8988T (cell line): ENCODE results near the gene P4HTM.

Source experiments
- DNase-seq: peaks from one replicate; pipeline ENCODE4 v3.0.0; 2011

P4HTM gene

DNA sequence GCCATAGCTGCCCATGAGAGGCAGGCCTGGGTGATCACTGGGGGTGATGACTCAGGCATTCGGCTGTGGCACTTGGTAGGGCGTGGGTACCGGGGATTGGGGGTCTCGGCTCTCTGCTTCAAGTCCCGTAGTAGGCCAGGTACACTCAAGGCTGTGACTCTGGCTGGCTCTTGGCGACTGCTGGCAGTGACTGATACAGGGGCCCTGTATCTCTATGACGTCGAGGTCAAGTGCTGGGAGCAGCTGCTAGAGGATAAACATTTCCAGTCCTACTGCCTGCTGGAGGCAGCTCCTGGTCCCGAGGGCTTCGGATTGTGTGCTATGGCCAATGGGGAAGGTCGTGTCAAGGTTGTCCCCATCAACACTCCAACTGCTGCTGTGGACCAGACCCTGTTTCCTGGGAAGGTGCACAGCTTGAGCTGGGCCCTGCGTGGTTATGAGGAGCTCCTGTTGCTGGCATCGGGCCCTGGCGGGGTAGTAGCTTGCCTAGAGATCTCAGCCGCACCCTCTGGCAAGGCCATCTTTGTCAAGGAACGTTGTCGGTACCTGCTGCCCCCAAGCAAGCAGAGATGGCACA is 22.5 kb downstream of the P4HTM start:
- peak; percentile 35 for DNase-seq

GRCh38 chr3:49013113-49013737 is 23.2 kb downstream of the P4HTM start:
- DNase-seq: peak; percentile 10

DNA sequence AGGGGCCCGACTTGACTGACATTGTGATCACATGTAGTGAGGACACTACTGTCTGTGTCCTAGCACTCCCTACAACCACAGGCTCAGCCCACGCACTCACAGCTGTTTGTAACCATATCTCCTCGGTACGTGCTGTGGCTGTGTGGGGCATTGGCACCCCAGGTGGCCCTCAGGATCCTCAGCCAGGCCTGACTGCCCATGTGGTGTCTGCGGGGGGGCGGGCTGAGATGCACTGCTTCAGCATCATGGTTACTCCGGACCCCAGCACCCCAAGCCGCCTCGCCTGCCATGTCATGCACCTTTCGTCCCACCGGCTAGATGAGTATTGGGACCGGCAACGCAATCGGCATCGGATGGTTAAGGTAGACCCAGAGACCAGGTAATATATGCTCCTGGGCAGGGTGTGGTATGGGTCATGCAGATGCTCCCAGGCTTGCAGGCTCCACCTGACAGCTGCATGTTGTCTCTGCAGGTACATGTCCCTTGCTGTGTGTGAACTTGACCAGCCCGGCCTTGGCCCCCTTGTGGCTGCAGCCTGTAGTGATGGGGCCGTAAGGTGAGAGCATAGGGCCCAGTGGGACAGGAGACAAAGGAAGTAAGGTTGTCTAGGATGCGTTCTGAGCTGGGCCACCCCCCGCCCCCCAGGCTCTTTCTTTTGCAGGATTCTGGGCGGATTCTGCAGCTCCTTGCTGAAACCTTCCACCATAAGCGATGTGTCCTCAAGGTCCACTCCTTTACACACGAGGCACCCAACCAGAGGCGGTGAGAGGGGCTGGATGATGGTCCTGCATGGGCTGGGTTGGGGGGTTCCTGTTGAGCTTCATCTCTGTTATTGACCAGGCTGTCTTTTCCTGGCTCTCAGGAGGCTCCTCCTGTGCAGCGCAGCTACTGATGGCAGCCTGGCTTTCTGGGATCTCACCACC is 24.0 kb downstream of the P4HTM start:
- peak; percentile 86 for DNase-seq

DNA sequence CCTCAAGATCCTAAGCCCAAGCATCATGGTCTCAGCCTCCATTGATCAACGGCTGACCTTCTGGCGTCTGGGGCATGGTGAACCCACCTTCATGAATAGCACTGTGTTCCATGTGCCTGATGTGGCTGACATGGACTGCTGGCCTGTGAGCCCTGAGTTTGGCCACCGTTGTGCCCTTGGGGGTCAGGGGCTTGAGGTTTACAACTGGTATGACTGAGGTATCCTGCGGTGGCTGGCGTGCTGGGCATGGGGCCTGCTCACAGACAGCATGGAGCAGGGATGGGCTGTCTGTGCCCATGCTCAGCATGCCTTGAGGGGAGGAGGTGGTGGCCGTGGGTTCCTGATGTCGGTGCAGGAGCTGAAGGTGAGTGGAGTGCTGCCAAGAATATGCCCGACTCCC is 25.0 kb downstream of the P4HTM start:
- no peak for DNase-seq

DNA sequence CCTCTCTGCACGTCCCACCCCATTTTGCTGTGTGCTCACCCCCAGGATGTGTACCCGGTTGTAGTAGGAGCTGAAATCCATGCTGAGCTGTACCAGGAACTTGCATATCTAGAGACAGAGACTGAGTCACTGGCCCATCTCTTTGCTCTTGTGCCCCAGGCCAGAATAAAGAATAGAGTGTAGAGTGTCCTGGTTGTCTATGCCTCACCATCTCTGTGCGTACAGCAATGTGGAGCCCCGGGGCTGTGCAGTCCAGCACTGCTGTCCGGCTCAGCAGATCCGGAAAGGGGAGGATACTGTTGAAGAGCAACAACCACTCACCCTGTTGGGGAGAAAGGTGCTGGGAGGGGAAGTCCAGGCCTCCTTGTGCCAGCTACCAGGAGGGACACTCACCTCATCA is 25.7 kb downstream of the P4HTM start:
- peak; percentile 8 for DNase-seq

DNA sequence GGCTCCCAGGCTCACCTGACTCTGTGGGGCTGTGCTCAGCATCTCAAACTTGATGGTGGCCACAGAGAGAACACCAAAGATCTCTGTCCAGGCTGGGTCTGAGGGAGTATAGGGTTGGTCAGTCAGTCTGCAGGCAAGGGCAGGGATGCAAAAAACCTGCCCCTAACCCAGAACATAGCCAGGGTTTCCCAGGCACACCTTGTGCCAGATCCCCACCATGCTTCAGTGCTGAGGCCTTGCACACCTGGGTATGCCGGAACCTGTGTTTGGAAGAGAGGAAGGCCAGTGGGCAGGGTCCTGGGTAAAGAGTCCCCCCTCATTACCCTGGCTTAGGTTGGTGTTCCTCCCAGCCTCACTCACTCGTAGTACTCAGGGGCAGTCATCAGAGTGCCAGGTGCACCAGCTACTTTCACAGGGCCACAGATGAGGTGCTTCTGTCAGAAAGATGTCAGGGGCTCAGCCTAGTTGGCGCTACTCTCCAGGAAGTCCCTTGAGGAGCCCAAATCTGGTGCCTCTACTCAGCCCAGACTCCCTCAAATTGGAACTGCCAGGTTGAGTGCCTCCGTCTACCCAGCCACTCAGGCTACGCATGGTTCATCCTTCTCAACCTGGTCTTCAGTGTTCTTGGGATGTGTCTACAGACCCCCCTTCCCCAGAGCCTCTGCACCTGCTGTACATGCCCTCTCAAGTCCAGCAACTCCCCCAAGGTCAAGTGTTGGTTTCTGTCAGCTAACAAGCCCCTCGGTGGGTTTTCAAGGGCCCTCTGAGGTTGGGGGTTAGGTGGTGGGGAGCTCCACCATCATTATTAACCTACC is 26.6 kb downstream of the P4HTM start:
- no peak for DNase-seq

DNA sequence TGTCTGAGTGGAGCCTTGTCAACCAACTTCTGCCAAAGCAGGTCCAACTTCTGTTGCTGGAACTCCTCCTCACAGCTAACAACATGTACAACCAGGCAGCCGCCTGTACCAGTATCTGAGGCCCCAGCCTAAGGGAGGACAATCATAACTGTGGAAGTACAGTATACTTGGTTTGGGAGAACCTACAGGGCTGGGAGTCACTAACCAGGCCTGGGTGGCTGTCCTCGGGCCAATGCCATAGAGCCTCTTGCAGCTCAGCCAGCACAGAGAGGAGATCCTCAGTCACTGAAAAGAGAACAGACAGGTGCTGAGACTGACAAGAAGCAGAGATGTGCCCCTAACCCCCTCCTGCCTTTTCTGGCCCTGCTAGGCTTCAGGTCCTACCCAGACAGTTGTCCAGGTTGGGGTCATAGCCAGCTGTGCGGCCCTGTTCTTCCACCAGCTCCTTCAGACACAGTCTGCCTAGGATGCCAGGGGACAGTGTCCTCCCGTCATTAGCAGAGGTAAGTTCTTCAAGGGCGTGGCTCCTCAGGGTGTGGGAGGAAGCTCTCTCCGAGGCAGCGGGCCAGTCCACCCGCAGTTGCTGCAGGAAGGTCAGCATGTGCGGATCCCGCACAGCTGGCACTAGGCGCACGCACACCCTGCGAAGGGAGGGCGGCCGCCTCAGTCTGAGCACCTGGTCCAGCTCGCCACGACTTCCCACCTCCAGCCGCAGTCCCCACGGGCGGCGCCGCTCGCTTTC is 27.4 kb downstream of the P4HTM start:
- peak; percentile 39 for DNase-seq

- peak; percentile 78 for DNase-seq
Observed at GRCh38 chr3:49017971-49018706, 28.1 kb downstream of the P4HTM start, which contains the start of gene DALRD3. Gene DALRD3 (minus strand): TSS chr3:49018580. CDS start chr3:49018564, 16 bp downstream.

DNA sequence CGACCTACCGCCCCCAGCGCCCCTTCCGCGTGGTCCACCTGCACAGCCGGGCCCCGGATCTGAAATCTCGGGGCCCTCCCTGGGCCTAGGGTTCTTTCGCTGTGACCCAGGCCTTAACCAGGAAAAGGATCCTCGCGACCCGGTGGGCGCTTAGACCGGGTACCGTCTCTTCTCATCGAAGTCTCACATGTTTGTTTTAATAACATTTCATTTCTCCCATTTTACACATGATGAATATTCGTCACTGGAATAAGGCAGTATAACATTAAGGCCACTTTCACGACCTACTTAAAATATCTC is 28.6 kb downstream of the P4HTM start:
- no peak for DNase-seq

DNA sequence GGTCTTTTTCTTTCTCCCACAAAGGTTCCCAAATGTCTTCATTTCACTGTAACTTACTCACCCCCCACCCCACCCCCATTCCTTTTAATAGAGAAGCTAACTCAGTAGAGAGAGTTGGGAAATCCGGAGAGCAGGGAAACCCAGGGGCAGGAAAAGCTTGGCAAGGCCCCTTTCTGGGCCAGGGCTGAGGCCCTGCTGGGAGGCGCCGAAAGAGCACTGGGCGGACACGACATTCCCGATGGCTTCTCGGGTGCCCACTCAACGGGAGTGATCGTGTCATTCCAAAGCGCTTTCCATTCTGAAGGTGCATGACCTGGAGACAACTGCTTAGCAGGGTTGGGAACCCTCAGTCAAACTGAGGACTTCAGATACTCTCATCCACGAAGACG is 29.9 kb downstream of the P4HTM start:
- DNase-seq: no peak

- DNase-seq: peak; percentile 59
Observed at GRCh38 chr3:49020330-49021212, 30.5 kb downstream of the P4HTM start.

DNA sequence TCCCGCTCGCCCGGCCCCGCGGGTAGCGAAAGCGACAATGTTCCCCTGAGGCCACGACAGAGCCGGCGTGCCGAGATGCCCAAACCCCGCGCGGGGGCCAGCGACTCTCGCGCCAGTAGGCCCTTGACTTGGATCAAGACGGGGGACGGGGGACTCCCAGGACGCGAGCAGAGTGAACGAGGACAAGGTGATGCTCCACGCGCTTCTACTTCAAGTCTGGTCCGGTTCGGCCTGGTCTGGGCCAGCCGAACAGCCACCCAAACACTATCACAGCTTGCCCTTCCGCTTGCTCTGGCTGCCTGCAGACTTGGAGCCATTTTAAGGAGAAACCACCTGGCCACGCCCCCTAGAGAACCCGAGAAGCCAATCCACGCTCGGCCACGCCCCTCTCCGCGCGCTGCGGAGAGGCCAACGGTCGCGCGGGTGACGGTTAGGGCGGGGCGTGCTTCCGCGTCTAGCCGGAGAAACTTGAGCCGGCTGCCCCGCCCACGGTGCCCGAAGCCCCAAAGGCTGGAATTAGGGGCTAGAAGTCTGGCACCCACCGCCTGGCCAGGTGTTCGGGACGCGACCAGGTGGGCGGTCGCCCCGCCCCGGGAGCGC is 31.3 kb downstream of the P4HTM start:
- peak; percentile 95 for DNase-seq

DNA sequence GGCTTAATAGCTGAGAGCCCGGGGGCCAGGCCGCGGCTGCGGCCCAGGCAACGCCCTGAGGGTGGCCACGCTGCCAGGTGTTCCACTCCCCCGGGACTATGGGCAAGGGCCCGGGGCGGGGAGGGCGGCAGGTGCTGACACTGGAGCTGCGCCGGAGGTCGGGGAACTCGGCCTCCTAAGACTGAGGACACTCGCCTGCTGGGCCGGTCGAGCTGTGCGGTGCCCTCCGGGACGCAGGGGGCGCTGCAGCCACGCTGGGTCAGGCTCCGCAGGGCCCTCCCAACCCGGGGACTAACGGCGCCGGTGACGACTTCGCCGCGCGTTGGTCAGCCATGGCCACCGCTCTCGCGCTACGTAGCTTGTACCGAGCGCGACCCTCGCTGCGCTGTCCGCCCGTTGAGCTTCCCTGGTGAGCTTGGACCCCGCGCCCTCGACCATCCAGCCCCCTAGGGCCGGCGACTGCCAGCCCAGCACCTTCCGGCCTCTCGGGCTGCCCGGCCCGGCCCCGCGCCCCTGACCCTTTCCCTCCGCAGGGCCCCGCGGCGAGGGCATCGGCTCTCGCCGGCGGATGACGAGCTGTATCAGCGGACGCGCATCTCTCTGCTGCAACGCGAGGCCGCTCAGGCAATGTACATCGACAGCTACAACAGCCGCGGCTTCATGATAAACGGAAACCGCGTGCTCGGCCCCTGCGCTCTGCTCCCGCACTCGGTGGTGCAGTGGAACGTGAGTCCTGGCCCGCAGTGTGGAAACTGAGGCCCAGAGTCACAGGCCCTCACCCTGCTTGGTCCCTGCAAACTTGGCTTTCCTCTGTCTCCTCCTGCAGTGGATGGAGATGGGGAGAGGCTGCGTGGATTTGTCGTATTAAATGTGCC is 32.0 kb downstream of the P4HTM start, which contains the start of gene NDUFAF3:
Gene NDUFAF3, plus strand, starts transcription at position 309 of the 875 bp plus-strand sequence. Its CDS starts 24 bp downstream, at position 333.
- peak; percentile 93 for DNase-seq

DNA sequence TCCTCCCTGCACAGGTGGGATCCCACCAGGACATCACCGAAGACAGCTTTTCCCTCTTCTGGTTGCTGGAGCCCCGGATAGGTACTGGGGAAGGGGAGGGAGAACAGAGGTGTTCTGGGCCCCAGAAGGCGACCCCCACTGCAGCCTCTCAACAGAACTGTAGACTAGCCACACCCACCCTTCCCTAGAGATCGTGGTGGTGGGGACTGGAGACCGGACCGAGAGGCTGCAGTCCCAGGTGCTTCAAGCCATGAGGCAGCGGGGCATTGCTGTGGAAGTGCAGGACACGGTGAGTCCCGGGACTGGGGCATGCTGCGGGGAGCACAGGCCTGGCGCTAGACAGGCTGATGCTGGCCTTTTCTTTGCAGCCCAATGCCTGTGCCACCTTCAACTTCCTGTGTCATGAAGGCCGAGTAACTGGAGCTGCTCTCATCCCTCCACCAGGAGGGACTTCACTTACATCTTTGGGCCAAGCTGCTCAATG is 32.7 kb downstream of the P4HTM start:
- DNase-seq: no peak

DNA sequence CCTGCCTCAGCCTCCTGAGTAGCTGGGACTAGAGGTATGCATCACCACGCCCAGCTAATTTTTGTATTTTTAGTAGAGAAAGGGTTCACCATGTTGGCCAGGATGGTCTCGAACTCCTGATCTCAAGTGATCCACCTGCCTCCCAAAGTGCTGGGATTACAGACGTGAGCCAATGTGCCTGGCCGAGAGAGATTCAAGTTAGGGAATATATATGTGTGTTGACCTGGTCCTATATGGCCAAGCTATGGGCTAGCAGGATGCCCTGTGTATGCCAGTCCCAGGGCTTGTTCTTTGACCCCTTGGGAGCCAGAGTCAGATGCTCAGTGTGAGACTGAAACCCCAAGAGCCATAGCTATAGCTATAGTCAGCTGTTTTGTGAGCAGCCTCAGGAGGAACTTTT is 33.7 kb downstream of the P4HTM start:
- no peak for DNase-seq

DNA sequence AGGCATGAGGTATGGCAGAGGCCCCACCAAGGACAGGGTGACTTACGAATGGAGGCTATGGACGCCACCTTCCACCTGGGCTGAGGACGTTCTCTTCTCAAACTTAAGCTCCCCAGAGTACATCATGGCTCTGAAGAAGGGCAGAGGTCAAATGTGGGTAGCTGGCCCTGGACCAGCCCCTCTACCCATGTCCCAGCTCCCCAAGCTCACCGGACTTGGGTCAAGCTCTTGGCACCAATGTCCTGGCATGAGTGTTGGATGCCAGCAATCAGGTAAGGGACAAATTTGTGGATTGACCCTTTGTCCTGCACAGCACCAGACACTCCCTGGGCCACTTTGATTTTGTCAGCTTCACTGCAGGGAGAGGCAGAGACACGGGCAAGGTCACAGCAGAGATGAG is 34.4 kb downstream of the P4HTM start:
- no peak for DNase-seq

DNA sequence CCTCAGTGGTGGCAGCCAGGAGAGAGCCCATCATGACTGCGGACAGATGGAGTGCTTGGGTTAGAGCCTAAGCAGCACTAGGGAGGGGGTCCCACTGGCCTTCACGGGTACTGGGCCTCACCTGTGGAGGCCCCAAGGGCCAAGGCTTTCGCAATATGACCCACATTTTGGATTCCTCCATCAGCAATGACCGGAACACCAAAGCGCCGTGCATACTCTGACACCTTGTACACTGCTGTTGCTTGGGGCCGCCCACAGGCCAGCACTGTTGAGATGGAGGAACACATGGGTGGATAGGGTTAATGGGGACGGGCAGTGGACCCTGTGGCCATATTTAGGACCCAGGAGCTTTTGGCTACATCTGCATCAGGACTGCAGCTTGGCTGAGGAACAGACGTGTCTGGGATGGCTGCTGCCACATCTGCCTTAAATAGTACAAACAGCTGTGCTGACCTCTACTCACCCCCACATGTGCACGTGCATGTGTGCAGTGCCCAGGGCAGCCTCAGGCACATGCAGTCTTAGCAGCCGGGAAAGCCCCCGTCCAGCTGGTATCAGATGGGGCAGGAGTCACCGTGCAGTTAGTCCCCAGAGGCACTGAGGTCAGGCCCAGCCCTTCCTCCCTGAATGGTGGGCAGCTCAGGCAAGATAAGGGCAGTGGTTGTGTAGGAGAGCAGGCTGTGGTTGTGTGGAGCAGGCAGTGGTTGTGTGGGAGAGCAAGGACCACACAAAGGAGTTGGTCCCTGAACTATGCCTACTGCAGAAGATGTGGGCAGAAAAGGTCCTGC is 35.2 kb downstream of the P4HTM start:
- no peak for DNase-seq
